Gastroesophageal sphincter (tissue), 4 donors: ENCODE results near the gene LTBR. TPM values are rescaled to one million over a fixed set of nuclear protein-coding genes. Genes with fewer than 3 reads are reported as not detected.
A peak's percentile ranks its signal among the peaks of the same experiment; 100 is the strongest.

Experiments used
- ATAC-seq: fragments of 150-250 bp; one replicate; pipeline ENCODE4 v1.9.1; 2016; ENCODE audit warnings: mild to moderate bottlenecking, moderate library complexity
- H3K27ac ChIP-seq, 4 donors: fragments of 200-600 bp; sonication (generic) in 3 of 4; 1 replicate in 3 of 4; 2 replicates in 1 of 4; pipeline ENCODE4 v1.5.1; 2016 to 2019
- H3K27me3 ChIP-seq: fragments of 200-600 bp; sonication (generic); one replicate; pipeline ENCODE4 v1.5.1; 2019
- H3K36me3 ChIP-seq, 2 donors: fragments of 200-600 bp; sonication (generic); one replicate each; pipeline ENCODE4 v1.5.1; 2019; ENCODE audit warnings: control low read depth in 1 of 2
- H3K4me1 ChIP-seq, 3 donors: fragments of 200-600 bp; sonication (generic); 1 replicate in 2 of 3; 2 replicates in 1 of 3; pipeline ENCODE4 v1.5.1; 2016 to 2019; ENCODE audit warnings: control low read depth in 2 of 3
- H3K4me3 ChIP-seq, 2 donors: fragments of 200-600 bp; sonication (generic); one replicate each; pipeline ENCODE4 v1.5.1; 2019; ENCODE audit warnings: mild to moderate bottlenecking in 1 of 2, moderate library complexity in 1 of 2
- H3K9me3 ChIP-seq, 3 donors: fragments of 200-600 bp; sonication (generic); one replicate each; pipeline ENCODE4 v1.5.1; 2017 to 2019; ENCODE audit warnings: control low read depth in 2 of 3
- CTCF ChIP-seq, 4 experiments: fragments of 200-600 bp in 2 of 4; fragments of 450-650 bp in 2 of 4; sonication (generic) in 1 of 4; IDR thresholded peaks; one replicate each; pipeline ENCODE4 v1.5.1; 2017 to 2019; ENCODE audit warnings: antibody characterized with exemption in 4 of 4, mild to moderate bottlenecking in 2 of 4, moderate library complexity in 2 of 4
- EP300 ChIP-seq: sonication (generic); formaldehyde crosslinking; IDR thresholded peaks from one replicate; pipeline ENCODE4 v1.6.1; 2017; ENCODE audit warnings: antibody characterized with exemption, mild to moderate bottlenecking
- POLR2A ChIP-seq, 2 donors: fragments of 450-650 bp; IDR thresholded peaks; one replicate each; pipeline ENCODE4 v1.6.1; 2017; ENCODE audit warnings: antibody characterized with exemption in 2 of 2, mild to moderate bottlenecking in 2 of 2, moderate library complexity in 1 of 2
- POLR2AphosphoS5 ChIP-seq: sonication (generic); formaldehyde crosslinking; IDR thresholded peaks from one replicate; pipeline ENCODE4 v1.6.1; 2017; ENCODE audit warnings: antibody characterized with exemption
- WGBS, 2 donors: methylation state at CpG; one replicate each; pipeline ENCODE4 v1.1.5; 2018; ENCODE audit warnings: low coverage in 1 of 2; 5-methylcytosine and 5-hydroxymethylcytosine counted together
- total RNA-seq, 4 donors: library from RNA; depleted of rRNA; stranded (reverse); fragments of >200 nt; gene quantifications; one replicate each; pipeline ENCODE4 v1.1.0, GENCODE V29; 2016

Gene LTBR
- total RNA-seq, 4 donors from 2014 or later = 86.5 to 139 (median 119) TPM

- H3K4me3 ChIP-seq = no peak overlapping the region
- peak overlapping the region; percentile 71 to 83 (median 79) for H3K27ac ChIP-seq
Measured at GRCh38 chr12:6392504-6392903, 8.5 kb downstream of the LTBR start.

GRCh38 chr12:6393109-6393508 is 9.1 kb downstream of the LTBR start:
- ATAC-seq = no peak
- Histone ChIP-seq H3K9me3 (no peaks in the 10 kb centered on the region), H3K27ac (peak overlapping the region; percentile 71 to 83 (median 79)), H3K36me3 (peaks cover 0 to 35% of the 10 kb centered on the region in 2 donors), H3K4me1 (peaks cover 0 to 40% (median 10%) of the 10 kb centered on the region in 3 donors), H3K4me3 (no peak overlapping the region), H3K27me3 (no peaks in the 10 kb centered on the region)
- 83 to 84% methylated on average over 6 of the region's 7 CpGs for WGBS, 2 donors
- no peak for TF ChIP-seq CTCF (IDR thresholded peaks at IDR 0.05)
- TF ChIP-seq POLR2A (IDR thresholded peaks at IDR 0.05) = no peak
- no peak for TF ChIP-seq POLR2AphosphoS5
- TF ChIP-seq EP300 = no peak

More at GRCh38 chr12:6392504-6392903, 8.5 kb downstream of the LTBR start:
- WGBS, 2 donors = 32% methylated on average over 6 of the region's 6 CpGs; no CpG with 5 or more reads in 1 of the 2 donors
- no peaks in the 10 kb centered on the region for H3K9me3 ChIP-seq
- H3K4me1 ChIP-seq = peaks cover 0 to 46% (median 10%) of the 10 kb centered on the region in 3 donors
- H3K27me3 ChIP-seq = no peaks in the 10 kb centered on the region
- peak; percentile 75 for ATAC-seq
- TF ChIP-seq POLR2AphosphoS5 (peak; percentile 23), EP300 (no peak), CTCF (IDR thresholded peaks at IDR 0.05) (no peak), POLR2A (IDR thresholded peaks at IDR 0.05) (no peak)
- peaks cover 0 to 41% of the 10 kb centered on the region in 2 donors for H3K36me3 ChIP-seq

GRCh38 chr12:6394398-6394797 is 10.4 kb downstream of the LTBR start:
- no peaks in the 10 kb centered on the region for H3K27me3 ChIP-seq
- H3K27ac ChIP-seq = peak overlapping the region in 2 of 4 donors; percentile 71 to 83
- peaks cover 0 to 22% of the 10 kb centered on the region in 2 donors for H3K36me3 ChIP-seq
- no peak overlapping the region for H3K4me3 ChIP-seq
- ATAC-seq = peak; percentile 11
- 88% methylated on average over 2 of the region's 8 CpGs; no CpG with 5 or more reads in 1 of the 2 donors for WGBS, 2 donors
- H3K4me1 ChIP-seq = peaks cover 0 to 36% (median 10%) of the 10 kb centered on the region in 3 donors
- H3K9me3 ChIP-seq = no peaks in the 10 kb centered on the region
- no peak for TF ChIP-seq POLR2A (IDR thresholded peaks at IDR 0.05)
- TF ChIP-seq POLR2AphosphoS5 = no peak
- no peak for TF ChIP-seq EP300
- no peak for TF ChIP-seq CTCF (IDR thresholded peaks at IDR 0.05)

- Histone ChIP-seq H3K4me3 (no peak overlapping the region), H3K27ac (no peak overlapping the region), H3K4me1 (peaks cover 0 to 23% (median 10%) of the 10 kb centered on the region in 3 donors), H3K9me3 (no peaks in the 10 kb centered on the region), H3K27me3 (no peaks in the 10 kb centered on the region), H3K36me3 (peaks cover 0 to 6% of the 10 kb centered on the region in 2 donors)
- no peak for ATAC-seq
- 79 to 80% methylated on average over 1 to 2 of the region's 2 CpGs for WGBS, 2 donors
- no peak for TF ChIP-seq CTCF (IDR thresholded peaks at IDR 0.05)
- no peak for TF ChIP-seq POLR2AphosphoS5
- no peak for TF ChIP-seq EP300
- no peak for TF ChIP-seq POLR2A (IDR thresholded peaks at IDR 0.05)
Measured at GRCh38 chr12:6396031-6396430, 12.1 kb downstream of the LTBR start.

GRCh38 chr12:6399884-6400644 is 16.1 kb downstream of the LTBR start:
- 91 to 92% methylated on average over 7 of the region's 7 CpGs for WGBS, 2 donors
- TF ChIP-seq POLR2A (IDR thresholded peaks at IDR 0.05) = no peak
- no peak for TF ChIP-seq POLR2AphosphoS5
- TF ChIP-seq EP300 = no peak
- TF ChIP-seq CTCF (IDR thresholded peaks at IDR 0.05) = no peak

More at GRCh38 chr12:6399884-6400644, 16.1 kb downstream of the LTBR start:
- H3K27me3 ChIP-seq = no peaks in the 10 kb centered on the region
- H3K27ac ChIP-seq = no peak overlapping the region
- no peak overlapping the region for H3K4me3 ChIP-seq
- H3K36me3 ChIP-seq = no peaks in the 10 kb centered on the region
- ATAC-seq = no peak
- no peaks in the 10 kb centered on the region for H3K4me1 ChIP-seq
- no peaks in the 10 kb centered on the region for H3K9me3 ChIP-seq
